Neural progenitor cell (in vitro differentiated cells): ENCODE measurements around the gene CFAP20DC.

ENCODE experiments used
- CTCF ChIP-seq: fragments of 200-600 bp; sonication (generic); IDR thresholded peaks from 2 replicates; pipeline ENCODE4 v1.5.1; 2017; ENCODE audit warnings: antibody characterized with exemption, mild to moderate bottlenecking
- EZH2phosphoT487 ChIP-seq: fragments of 200-600 bp; sonication (generic); IDR thresholded peaks from 2 replicates; pipeline ENCODE4 v1.6.1; 2017; ENCODE audit warnings: antibody characterized with exemption

DNA sequence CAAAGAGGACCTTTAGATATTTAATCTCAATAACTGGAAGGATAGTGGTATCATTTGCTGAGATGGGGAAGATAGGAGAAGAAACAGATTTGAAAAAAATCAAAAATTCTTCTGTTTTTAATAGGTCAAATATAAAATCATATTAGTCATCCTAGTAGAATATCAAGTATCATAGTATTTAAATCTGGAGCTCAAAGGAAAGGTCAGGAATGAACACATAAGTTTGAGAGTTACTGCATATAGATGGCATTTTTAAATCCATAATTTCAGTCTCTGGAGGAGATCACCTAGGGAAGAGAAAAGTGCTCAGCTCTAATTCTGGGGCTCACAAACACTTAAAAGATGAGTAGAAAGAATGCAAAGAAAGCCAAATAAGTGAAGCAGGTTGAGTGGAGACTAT lies 24.9 kb upstream of the CFAP20DC start:
- no peak for TF ChIP-seq CTCF
- no peak for TF ChIP-seq EZH2phosphoT487
